ENCODE results near the gene MSL3.

MSL3 gene

GRCh38 chrX:11753668-11754067 is 4.4 kb upstream of the MSL3 start:
- no peak overlapping the region for H3K4me3 ChIP-seq (replicated peaks in 1 of 2; ENCODE audit: low read depth in 2 of 2, low read length in 2 of 2)
- no peak for TF ChIP-seq CTCF (IDR thresholded peaks at IDR 0.05; ENCODE audit: low read depth, low read length)
- DNase-seq (ENCODE audit: low read depth in 2 of 2) = no peak

GRCh38 chrX:11754958-11755645 is 2.9 kb upstream of the MSL3 start:
- no peak for DNase-seq (ENCODE audit: low read depth in 2 of 2)
- TF ChIP-seq CTCF (IDR thresholded peaks at IDR 0.05; ENCODE audit: low read depth, low read length) = no peak
- no peak overlapping the region for H3K4me3 ChIP-seq (replicated peaks in 1 of 2; ENCODE audit: low read depth in 2 of 2, low read length in 2 of 2)

GRCh38 chrX:11755724-11756123 is 2.3 kb upstream of the MSL3 start:
- DNase-seq (ENCODE audit: low read depth in 2 of 2) = no peak
- no peak overlapping the region for H3K4me3 ChIP-seq (replicated peaks in 1 of 2; ENCODE audit: low read depth in 2 of 2, low read length in 2 of 2)
- TF ChIP-seq CTCF (IDR thresholded peaks at IDR 0.05; ENCODE audit: low read depth, low read length) = no peak

GRCh38 chrX:11756354-11757318 is 1.4 kb upstream of the MSL3 start:
- no peak overlapping the region for H3K4me3 ChIP-seq (replicated peaks in 1 of 2; ENCODE audit: low read depth in 2 of 2, low read length in 2 of 2)
- DNase-seq (ENCODE audit: low read depth in 2 of 2) = peak; percentile 20 to 24
- TF ChIP-seq CTCF (IDR thresholded peaks at IDR 0.05; ENCODE audit: low read depth, low read length) = no peak

- peak in 1 of 2 donors; percentile 2 for DNase-seq (ENCODE audit: low read depth in 2 of 2)
- no peak for TF ChIP-seq CTCF (IDR thresholded peaks at IDR 0.05; ENCODE audit: low read depth, low read length)
- H3K4me3 ChIP-seq (replicated peaks in 1 of 2; ENCODE audit: low read depth in 2 of 2, low read length in 2 of 2) = peak overlapping the region; percentile 30 to 55
These were observed 679 bp upstream of the MSL3 start for GRCh38 chrX:11757397-11757718.

- TF ChIP-seq CTCF (IDR thresholded peaks at IDR 0.05; ENCODE audit: low read depth, low read length) = no peak
- peak; percentile 82 to 88 for DNase-seq (ENCODE audit: low read depth in 2 of 2)
- peak overlapping the region; percentile 79 to 80 for H3K4me3 ChIP-seq (replicated peaks in 1 of 2; ENCODE audit: low read depth in 2 of 2, low read length in 2 of 2)
These were observed 549 bp downstream of the MSL3 start for GRCh38 chrX:11758400-11759171.

Data from cardiac fibroblast (primary cell).